Stimulated activated CD4-positive, alpha-beta T cell treated with anti-CD3 and anti-CD28 coated beads, TNF-alpha, amount 100 ng/mL, for 24 hours (primary cell): Measurements from ENCODE around the gene AHCYL2.
"Not testable (repeated sequence)": the region's sequence is repeated elsewhere in the genome, so short reads cannot be mapped to it uniquely, and the experiment has no call there.

ENCODE experiments used
- DNase-seq, 3 experiments: peaks; one replicate each; pipeline ENCODE4 v3.0.0-alpha.2; 2020; ENCODE audit warnings: low read depth in 3 of 3

The AHCYL2 gene

GRCh38 chr7:129285111-129285510 lies 60.3 kb downstream of the AHCYL2 start:
- no peak for DNase-seq

GRCh38 chr7:129292861-129293260 lies 68.0 kb downstream of the AHCYL2 start:
- no peak for DNase-seq

GRCh38 chr7:129295015-129295423 lies 70.2 kb downstream of the AHCYL2 start:
- no peak for DNase-seq

GRCh38 chr7:129298268-129298893 lies 73.6 kb downstream of the AHCYL2 start:
- peak in 2 of 3 experiments; percentile 9 to 37 for DNase-seq

- no peak for DNase-seq
Observed at GRCh38 chr7:129299889-129300288, 75.1 kb downstream of the AHCYL2 start.

GRCh38 chr7:129300299-129300698 lies 75.5 kb downstream of the AHCYL2 start:
- DNase-seq = not testable (repeated sequence)

- no peak for DNase-seq
Observed at GRCh38 chr7:129307592-129307991, 82.8 kb downstream of the AHCYL2 start.

GRCh38 chr7:129308047-129308446 lies 83.2 kb downstream of the AHCYL2 start:
- no peak for DNase-seq

- no peak for DNase-seq
Observed at GRCh38 chr7:129311429-129311828, 86.6 kb downstream of the AHCYL2 start.

GRCh38 chr7:129313282-129313681 lies 88.5 kb downstream of the AHCYL2 start:
- DNase-seq = no peak

- no peak for DNase-seq
Observed at GRCh38 chr7:129315960-129316359, 91.1 kb downstream of the AHCYL2 start.

- no peak for DNase-seq
Observed at GRCh38 chr7:129317450-129317849, 92.6 kb downstream of the AHCYL2 start.

GRCh38 chr7:129327076-129327475 lies 102.2 kb downstream of the AHCYL2 start:
- no peak for DNase-seq

- no peak for DNase-seq
Observed at GRCh38 chr7:129332254-129333035, 107.6 kb downstream of the AHCYL2 start.

- DNase-seq = no peak
Observed at GRCh38 chr7:129334473-129334872, 109.6 kb downstream of the AHCYL2 start.

GRCh38 chr7:129338450-129338849 lies 113.6 kb downstream of the AHCYL2 start:
- no peak for DNase-seq

GRCh38 chr7:129341212-129341611 lies 116.4 kb downstream of the AHCYL2 start:
- DNase-seq = no peak

GRCh38 chr7:129341816-129342806 lies 117.3 kb downstream of the AHCYL2 start:
- no peak for DNase-seq

- peak in 1 of 3 experiments; percentile 8 for DNase-seq
Observed at GRCh38 chr7:129343099-129343700, 118.4 kb downstream of the AHCYL2 start.

- DNase-seq = no peak
Observed at GRCh38 chr7:129347330-129347729, 122.5 kb downstream of the AHCYL2 start.

GRCh38 chr7:129348023-129348740 lies 123.4 kb downstream of the AHCYL2 start:
- no peak for DNase-seq
